Ectodermal cell (in vitro differentiated cells): Measurements from ENCODE around the gene HEXD.
"Not testable (repeated sequence)": the region's sequence is repeated elsewhere in the genome, so short reads cannot be mapped to it uniquely, and the experiment has no call there.

Experiments
- H3K27ac ChIP-seq: 2 replicates; pipeline ENCODE4 v1.7.0; 2013; ENCODE audit warnings: mild to moderate bottlenecking, low read depth, low read length; ENCODE audit not compliant: insufficient read depth, poor library complexity, severe bottlenecking
- H3K27me3 ChIP-seq: 2 replicates; pipeline ENCODE4 v1.7.0; 2013; ENCODE audit warnings: mild to moderate bottlenecking, low read length; ENCODE audit not compliant: insufficient read depth, control insufficient read depth, poor library complexity, severe bottlenecking
- H3K36me3 ChIP-seq: one replicate; pipeline ENCODE4 v1.7.0; 2013; ENCODE audit warnings: low read length; ENCODE audit not compliant: control insufficient read depth, insufficient read depth
- H3K4me1 ChIP-seq: one replicate; pipeline ENCODE4 v1.7.0; 2013; ENCODE audit warnings: low read length; ENCODE audit not compliant: control insufficient read depth, insufficient read depth
- H3K4me3 ChIP-seq: 2 replicates; pipeline ENCODE4 v1.7.0; 2013; ENCODE audit warnings: low read depth, low read length, control low read depth; ENCODE audit not compliant: insufficient read depth
- H3K9me3 ChIP-seq: 2 replicates; pipeline ENCODE4 v1.7.0; 2013; ENCODE audit warnings: mild to moderate bottlenecking, low read length, moderate library complexity; ENCODE audit not compliant: control insufficient read depth
- WGBS, 2 experiments: methylation state at CpG; one replicate each; pipeline ENCODE4 v1.1.7; 2013; ENCODE audit warnings: missing lambda C conversion rate in 2 of 2; 5-methylcytosine and 5-hydroxymethylcytosine counted together

The HEXD gene

DNA sequence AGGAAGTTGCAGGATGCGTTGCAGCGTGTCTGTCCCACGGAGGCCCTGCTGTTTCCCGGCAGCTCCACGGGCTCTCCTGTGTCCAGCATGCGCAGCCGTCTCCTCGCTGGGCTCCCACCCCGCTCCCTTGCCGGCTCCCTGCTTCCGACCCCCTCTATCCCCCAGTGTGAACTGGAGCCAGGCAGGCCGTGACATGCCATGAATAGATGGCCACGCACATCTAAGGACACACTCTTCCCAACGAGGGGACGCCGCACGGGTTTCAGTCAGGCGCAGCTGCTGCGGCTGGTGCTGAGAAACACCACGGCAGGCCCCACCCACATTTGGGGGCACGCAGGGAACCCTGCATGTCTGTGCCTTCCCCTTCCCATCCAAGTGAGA is 9.2 kb upstream of the HEXD start:
- WGBS, 2 experiments: 95% methylated on average over 21 of the region's 21 CpGs
- Histone ChIP-seq H3K4me3 (no peak overlapping the region), H3K36me3 (no peaks in the 10 kb centered on the region), H3K27ac (no peak overlapping the region), H3K4me1 (no peaks in the 10 kb centered on the region), H3K9me3 (no peaks in the 10 kb centered on the region), H3K27me3 (no peaks in the 10 kb centered on the region)

- Histone ChIP-seq H3K27me3 (no peaks in the 10 kb centered on the region), H3K27ac (no peak overlapping the region), H3K36me3 (no peaks in the 10 kb centered on the region), H3K9me3 (no peaks in the 10 kb centered on the region), H3K4me1 (no peaks in the 10 kb centered on the region), H3K4me3 (no peak overlapping the region)
- 90 to 95% methylated on average over 14 of the region's 14 CpGs for WGBS, 2 experiments
Measured at GRCh38 chr17:82410014-82410716, 8.0 kb upstream of the HEXD start.

DNA sequence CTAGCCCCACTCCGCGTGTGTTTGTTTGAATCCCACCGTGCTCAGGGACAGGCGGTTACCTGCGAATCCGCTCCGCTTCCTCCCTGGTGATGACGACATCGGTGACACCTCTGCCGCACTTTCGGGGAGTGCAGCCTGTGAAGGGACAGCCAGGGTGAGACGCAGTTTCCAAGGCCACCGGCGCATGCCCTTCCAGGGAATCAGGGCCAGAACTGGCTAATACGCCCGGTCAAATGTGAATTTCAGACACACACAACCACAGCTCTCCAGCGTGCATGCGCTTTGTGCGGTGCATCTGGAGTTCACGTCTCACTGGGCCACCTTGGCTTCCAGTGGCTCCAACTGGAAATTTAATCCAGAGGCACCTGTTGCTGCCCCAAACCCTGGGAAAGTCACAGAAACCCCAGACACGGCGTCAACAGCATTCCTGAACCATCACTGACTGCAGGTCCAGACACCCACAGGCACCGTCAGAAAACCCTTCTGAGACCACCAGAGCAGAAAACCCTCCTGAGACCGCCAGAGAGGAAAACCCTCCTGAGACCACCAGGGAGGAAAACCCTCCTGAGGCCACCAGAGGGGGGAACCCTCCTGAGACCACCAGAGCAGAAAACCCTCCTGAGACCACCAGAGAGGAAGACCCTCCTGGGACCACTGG is 6.6 kb upstream of the HEXD start:
- Histone ChIP-seq H3K4me3 (no peak overlapping the region), H3K36me3 (no peaks in the 10 kb centered on the region), H3K27me3 (no peaks in the 10 kb centered on the region), H3K9me3 (no peaks in the 10 kb centered on the region), H3K27ac (no peak overlapping the region), H3K4me1 (no peaks in the 10 kb centered on the region)
- WGBS, 2 experiments: 95 to 96% methylated on average over 24 of the region's 24 CpGs

DNA sequence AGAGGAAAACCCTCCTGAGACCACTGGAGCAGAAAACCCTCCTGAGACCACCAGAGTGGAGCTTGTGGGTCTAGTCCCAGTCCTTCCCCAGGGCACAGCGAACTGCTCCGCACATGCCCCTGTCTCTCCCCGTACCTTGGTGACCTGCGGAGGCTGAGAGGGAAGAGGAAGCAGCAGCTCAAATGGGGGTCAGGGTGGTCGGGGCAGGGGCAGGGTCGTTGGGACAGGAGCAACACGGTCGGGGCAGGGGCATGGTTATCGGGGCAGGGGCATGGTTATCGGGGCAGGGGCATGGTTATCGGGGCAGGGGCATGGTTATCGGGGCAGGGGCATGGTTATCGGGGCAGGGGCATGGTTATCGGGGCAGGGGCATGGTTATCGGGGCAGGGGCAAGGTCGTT is 6.1 kb upstream of the HEXD start:
- not testable (repeated sequence) for H3K9me3 ChIP-seq, H3K27me3 ChIP-seq, H3K4me1 ChIP-seq, H3K27ac ChIP-seq, H3K4me3 ChIP-seq, H3K36me3 ChIP-seq
- 95 to 96% methylated on average over 16 of the region's 16 CpGs for WGBS, 2 experiments

DNA sequence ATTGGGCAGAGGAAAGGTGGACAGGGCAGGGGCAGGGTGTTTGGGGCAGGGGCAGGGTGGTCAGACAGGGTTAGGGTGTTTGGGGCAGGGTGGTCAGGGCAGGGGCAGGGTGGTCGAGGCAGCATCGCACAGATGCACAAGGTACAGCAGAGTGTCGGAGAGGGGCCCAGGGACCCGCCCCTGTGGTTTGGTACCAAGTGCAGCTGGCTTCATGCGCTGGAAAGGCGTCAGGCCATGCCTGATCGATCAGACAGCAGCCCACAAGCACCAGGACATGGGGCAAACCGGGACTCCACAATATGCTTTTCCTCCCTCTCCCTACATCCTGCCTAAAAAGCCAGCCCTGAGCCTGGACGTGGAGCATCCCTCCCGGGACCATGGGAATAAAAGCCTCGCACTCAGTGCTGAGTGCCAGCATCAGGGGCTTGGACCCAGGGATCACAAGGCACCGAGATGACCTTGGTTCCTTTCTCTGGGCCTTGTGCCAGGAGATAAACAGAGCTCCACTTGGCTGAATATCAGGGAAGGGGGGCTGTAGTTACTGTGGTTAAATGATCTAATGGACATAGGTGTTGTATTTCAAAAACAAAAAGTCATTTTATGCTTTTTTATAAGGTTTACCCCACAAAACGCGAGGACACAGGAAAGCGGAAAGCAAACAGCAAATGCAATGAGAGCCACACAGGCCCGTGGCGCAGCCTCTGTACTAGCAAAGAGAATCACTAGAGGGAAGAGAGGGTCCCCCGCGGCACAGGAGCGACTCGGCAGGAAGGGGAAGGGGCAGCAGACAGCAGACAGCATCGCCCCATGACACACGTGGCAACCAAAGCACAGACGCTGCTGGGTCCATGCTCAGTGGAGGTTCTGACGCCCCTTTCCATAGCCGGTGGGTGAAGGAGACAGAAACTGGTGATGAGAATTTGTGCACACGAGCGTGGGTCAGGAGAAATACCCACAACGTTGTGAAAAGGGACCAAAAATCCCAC is 5.3 kb upstream of the HEXD start:
- no peaks in the 10 kb centered on the region for H3K27me3 ChIP-seq
- WGBS, 2 experiments: 95% methylated on average over 29 of the region's 29 CpGs
- no peak overlapping the region for H3K4me3 ChIP-seq
- no peaks in the 10 kb centered on the region for H3K4me1 ChIP-seq
- H3K9me3 ChIP-seq: no peaks in the 10 kb centered on the region
- no peak overlapping the region for H3K27ac ChIP-seq
- H3K36me3 ChIP-seq: no peaks in the 10 kb centered on the region

DNA sequence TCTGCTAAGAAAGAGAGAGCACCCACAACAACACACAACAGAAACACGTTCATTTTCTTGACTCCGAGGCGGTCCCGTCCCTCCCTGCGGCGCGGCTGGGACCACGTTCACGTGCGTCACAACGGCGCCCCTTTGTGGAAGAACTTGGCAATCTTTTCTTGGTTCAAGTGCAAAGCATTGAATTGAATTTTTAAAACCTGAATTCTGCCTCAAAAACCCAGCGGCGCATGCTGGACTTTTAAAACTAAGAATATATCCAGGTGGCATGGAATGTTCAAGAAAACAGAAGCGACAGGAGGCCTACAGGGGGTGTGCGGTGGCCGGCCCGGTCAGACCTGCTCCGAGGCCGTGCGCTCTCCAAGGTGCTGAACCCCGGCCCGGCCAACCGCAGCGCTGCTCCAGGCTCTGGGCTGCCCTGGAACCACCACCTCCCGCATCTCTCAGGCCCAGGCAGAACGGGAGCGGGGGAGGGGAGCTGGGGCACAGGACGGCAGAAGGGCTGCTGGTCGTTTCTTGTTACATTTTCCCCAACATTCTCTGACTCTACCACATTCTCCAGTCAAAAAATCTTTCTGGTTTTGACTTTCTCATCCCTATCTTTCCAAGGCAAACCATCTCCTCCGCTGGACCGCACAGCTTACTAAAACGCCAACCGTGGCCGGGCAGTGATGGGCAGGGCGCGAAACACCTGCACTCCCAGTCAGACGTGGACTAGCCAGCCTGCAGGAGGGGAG is 3.4 kb upstream of the HEXD start:
- WGBS, 2 experiments: 26 to 28% methylated on average over 38 of the region's 38 CpGs
- Histone ChIP-seq H3K27ac (no peak overlapping the region), H3K9me3 (no peaks in the 10 kb centered on the region), H3K4me3 (no peak overlapping the region), H3K36me3 (no peaks in the 10 kb centered on the region), H3K27me3 (no peaks in the 10 kb centered on the region), H3K4me1 (no peaks in the 10 kb centered on the region)

- WGBS, 2 experiments: 91 to 93% methylated on average over 26 of the region's 26 CpGs
Measured at GRCh38 chr17:82415336-82415735, 2.8 kb upstream of the HEXD start.

DNA sequence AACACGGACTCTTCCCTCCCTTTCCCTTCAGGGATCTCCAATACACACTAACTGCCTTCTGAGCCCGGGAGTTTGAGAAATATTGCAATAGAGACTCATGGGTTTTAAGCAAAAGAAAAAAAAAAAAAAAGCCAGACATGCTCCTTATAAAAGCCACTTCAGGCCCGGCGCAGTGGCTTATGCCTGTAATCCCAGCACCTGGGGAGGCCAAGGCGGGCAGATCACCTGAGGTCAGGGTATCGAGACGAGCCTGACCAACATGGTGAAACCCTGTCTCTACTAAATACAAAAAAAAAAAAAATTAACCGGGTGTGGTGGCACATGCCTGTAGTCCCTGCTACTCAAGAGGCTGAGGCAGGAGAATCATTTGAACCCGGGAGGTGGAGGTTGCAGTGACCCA is 2.4 kb upstream of the HEXD start:
- Histone ChIP-seq H3K4me1 (no peaks in the 10 kb centered on the region), H3K36me3 (peaks cover 10% of the 10 kb centered on the region), H3K9me3 (no peaks in the 10 kb centered on the region), H3K4me3 (no peak overlapping the region), H3K27ac (no peak overlapping the region), H3K27me3 (no peaks in the 10 kb centered on the region)
- WGBS, 2 experiments: 91 to 92% methylated on average over 9 of the region's 9 CpGs

More at GRCh38 chr17:82415336-82415735, 2.8 kb upstream of the HEXD start:
- H3K4me1 ChIP-seq: no peaks in the 10 kb centered on the region
- H3K36me3 ChIP-seq: peaks cover 5% of the 10 kb centered on the region
- no peak overlapping the region for H3K4me3 ChIP-seq
- no peak overlapping the region for H3K27ac ChIP-seq
- no peaks in the 10 kb centered on the region for H3K27me3 ChIP-seq
- no peaks in the 10 kb centered on the region for H3K9me3 ChIP-seq

DNA sequence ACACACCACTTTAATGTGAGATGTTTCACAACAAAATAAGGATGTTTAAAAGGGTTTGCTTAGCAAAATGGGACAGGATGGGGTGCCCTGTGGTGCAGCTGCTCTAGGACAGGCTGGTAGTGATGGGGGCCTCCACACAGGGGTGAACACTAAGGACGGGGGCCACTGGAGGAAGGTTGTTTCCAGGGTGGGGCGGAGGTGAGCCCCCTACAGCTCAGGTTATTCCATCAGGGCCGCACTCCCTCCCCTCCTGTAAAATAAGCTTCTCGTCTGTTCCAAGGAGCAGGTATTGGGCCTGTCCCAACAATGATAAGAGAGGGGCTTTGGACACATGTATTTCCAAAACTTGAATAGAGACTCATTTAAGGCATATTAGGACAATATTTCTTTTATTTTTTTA is 1.9 kb upstream of the HEXD start:
- WGBS, 2 experiments: 90 to 99% methylated on average over 4 of the region's 4 CpGs
- Histone ChIP-seq H3K4me1 (no peaks in the 10 kb centered on the region), H3K27ac (no peak overlapping the region), H3K4me3 (no peak overlapping the region), H3K9me3 (no peaks in the 10 kb centered on the region), H3K36me3 (peaks cover 14% of the 10 kb centered on the region), H3K27me3 (no peaks in the 10 kb centered on the region)
